ENCODE measurements around the gene EP400. TPM values are rescaled to one million over a fixed set of nuclear protein-coding genes. Genes with fewer than 3 reads are reported as not detected.

Gene EP400
- total and polyA plus RNA-seq, 2 of the 4 experiments (the other 2 are of a cell fraction), result 4.3 to 11.4 TPM

DNA sequence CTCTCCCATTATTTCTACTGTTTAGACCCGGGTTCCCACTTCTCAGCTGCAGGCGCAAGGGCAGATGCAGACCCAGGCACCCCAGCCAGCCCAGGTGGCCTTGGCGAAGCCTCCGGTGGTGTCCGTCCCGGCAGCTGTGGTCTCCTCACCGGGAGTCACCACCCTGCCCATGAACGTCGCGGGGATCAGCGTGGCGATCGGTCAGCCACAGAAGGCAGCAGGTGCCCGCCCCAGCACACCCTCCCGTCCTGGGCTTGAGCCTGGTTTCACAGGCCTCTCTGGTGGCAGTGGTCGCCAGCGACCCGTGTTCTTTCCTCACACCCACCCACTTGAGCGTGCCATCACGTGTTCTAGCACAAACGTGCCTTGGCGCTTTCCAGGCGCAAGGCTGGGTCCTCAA, 117.0 kb downstream of the EP400 start:
- Histone ChIP-seq H2BK20ac (ENCODE audit: low read depth, low read length) (no peak overlapping the region), H3K4me1 (ENCODE audit: control insufficient read depth, insufficient read depth, low read length) (peaks cover 2% of the 10 kb centered on the region; the same call in 1 of the 2 replicates), H4K5ac (ENCODE audit: low read depth, low read length) (no peak overlapping the region), H3K18ac (ENCODE audit: low read depth, low read length) (no peak overlapping the region), H3K4me3 (ENCODE audit: insufficient read depth, low read depth, low read length) (no peak overlapping the region), H2BK120ac (ENCODE audit: low read depth, low read length) (no peak overlapping the region), H3K4ac (ENCODE audit: low read depth, low read length) (no peak overlapping the region), H2AK5ac (ENCODE audit: low read depth, low read length) (no peak overlapping the region), H2AFZ (replicated peaks; ENCODE audit: low read length, poor library complexity) (no peak overlapping the region), H3K4me2 (ENCODE audit: low read depth, low read length) (no peak overlapping the region), H2AK9ac (replicated peaks; ENCODE audit: low read depth, low read length, poor library complexity) (no peak overlapping the region), H3K14ac (replicated peaks; ENCODE audit: low read depth, low read length) (no peak overlapping the region), H3K36me3 (ENCODE audit: control insufficient read depth, insufficient read depth, low read length) (peaks cover 69% of the 10 kb centered on the region), H3K23ac (ENCODE audit: low read depth, low read length) (no peak overlapping the region), H3K9me1 (ENCODE audit: insufficient read depth, low read length) (no peaks in the 10 kb centered on the region; the same call in 1 of the 2 replicates), H3K9me3 (ENCODE audit: control insufficient read depth, insufficient read depth, low read length) (no peaks in the 10 kb centered on the region), H3K79me1 (ENCODE audit: low read depth in 1 of 2, low read length in 2 of 2) (peaks cover 0 to 4% of the 10 kb centered on the region in 2 experiments; a peak in 1 of 4 replicates), H4K91ac (ENCODE audit: insufficient read depth, low read depth, low read length) (no peak overlapping the region), H4K20me1 (ENCODE audit: insufficient read depth, low read length) (no peaks in the 10 kb centered on the region; the same call in 1 of the 2 replicates), H2BK5ac (ENCODE audit: low read depth, low read length, poor library complexity, severe bottlenecking) (no peak overlapping the region), H3K27me3 (ENCODE audit: control insufficient read depth, insufficient read depth, low read length) (no peaks in the 10 kb centered on the region), H3K56ac (ENCODE audit: extremely low read depth, insufficient read depth, low read length) (no peak overlapping the region), H2BK15ac (ENCODE audit: low read depth, low read length) (no peak overlapping the region), H3K9ac (ENCODE audit: low read depth, low read length) (no peak overlapping the region), H3K27ac (ENCODE audit: insufficient read depth, low read length) (no peak overlapping the region), H4K8ac (ENCODE audit: low read depth in 2 of 2, low read length in 2 of 2) (no peak overlapping the region)
- in situ Hi-C loops (cut with MboI; ENCODE audit: low sequenced_read_pairs), result no loop called here
- dilution Hi-C loops (cut with HindIII; ENCODE audit: low sequenced_read_pairs, unreplicated experiment), result no loop called here
- DNase-seq (no peak), ATAC-seq (ENCODE audit: low read depth) (no peak)
- CTCF ChIA-PET, result no interaction called here
- 97% methylated on average over 15 of the region's 23 CpGs; no CpG with 5 or more reads in 1 of the 2 experiments for WGBS, 2 experiments (ENCODE audit: extremely low coverage in 2 of 2, insufficient read length in 1 of 2)
- no TSS peak for BruUV-seq (replicated peaks)
- TF ChIP-seq MXI1 (IDR thresholded peaks at IDR 0.05; ENCODE audit: borderline replicate concordance, low read depth, low read length) (no peak), SMC3 (IDR thresholded peaks at IDR 0.05; ENCODE audit: low read depth, low read length) (no peak), NFE2L2 (IDR thresholded peaks at IDR 0.05; ENCODE audit: low read depth, low read length) (no peak), RCOR1 (IDR thresholded peaks at IDR 0.05; ENCODE audit: insufficient replicate concordance, low read length) (no peak), CEBPB (IDR thresholded peaks at IDR 0.05; ENCODE audit: low read depth, low read length) (no peak)
- TF ChIP-seq, protein P1, sequence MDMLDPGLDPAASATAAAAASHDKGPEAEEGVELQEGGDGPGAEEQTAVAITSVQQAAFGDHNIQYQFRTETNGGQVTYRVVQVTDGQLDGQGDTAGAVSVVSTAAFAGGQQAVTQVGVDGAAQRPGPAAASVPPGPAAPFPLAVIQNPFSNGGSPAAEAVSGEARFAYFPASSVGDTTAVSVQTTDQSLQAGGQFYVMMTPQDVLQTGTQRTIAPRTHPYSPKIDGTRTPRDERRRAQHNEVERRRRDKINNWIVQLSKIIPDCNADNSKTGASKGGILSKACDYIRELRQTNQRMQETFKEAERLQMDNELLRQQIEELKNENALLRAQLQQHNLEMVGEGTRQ (IDR thresholded peaks at IDR 0.05; ENCODE audit: low read depth, low read length), result no peak
- TF ChIP-seq, protein P2, sequence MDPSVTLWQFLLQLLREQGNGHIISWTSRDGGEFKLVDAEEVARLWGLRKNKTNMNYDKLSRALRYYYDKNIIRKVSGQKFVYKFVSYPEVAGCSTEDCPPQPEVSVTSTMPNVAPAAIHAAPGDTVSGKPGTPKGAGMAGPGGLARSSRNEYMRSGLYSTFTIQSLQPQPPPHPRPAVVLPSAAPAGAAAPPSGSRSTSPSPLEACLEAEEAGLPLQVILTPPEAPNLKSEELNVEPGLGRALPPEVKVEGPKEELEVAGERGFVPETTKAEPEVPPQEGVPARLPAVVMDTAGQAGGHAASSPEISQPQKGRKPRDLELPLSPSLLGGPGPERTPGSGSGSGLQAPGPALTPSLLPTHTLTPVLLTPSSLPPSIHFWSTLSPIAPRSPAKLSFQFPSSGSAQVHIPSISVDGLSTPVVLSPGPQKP (IDR thresholded peaks at IDR 0.05; ENCODE audit: borderline replicate concordance, low read depth, low read length), result no peak
- intact Hi-C loops (cut with micrococcal nuclease), result no loop called here
- POLR2A ChIA-PET (ENCODE audit: unreplicated experiment), result no interaction called here
